Measurements from ENCODE around the gene THYN1.

GRCh38 chr11:134245434-134245833 is 7.7 kb downstream of the THYN1 start:
- no peak for TF ChIP-seq POLR2A (IDR thresholded peaks at IDR 0.05)
- no peak for TF ChIP-seq CTCF (IDR thresholded peaks at IDR 0.05 in 8 of 11, conservative IDR thresholded peaks at IDR 0.05 in 3 of 11)
- no peak for TF ChIP-seq POLR2AphosphoS5 (IDR thresholded peaks at IDR 0.05)

Measured in spleen (tissue), 7 donors.